ENCODE data around the gene MAST4.

GRCh38 chr5:66680221-66680620 lies 84.0 kb downstream of the MAST4 start:
- TF ChIP-seq POLR2AphosphoS5 (IDR thresholded peaks at IDR 0.05; ENCODE audit: low read depth, low read length): no peak
- TF ChIP-seq POLR2A (IDR thresholded peaks at IDR 0.05; ENCODE audit: low read depth, low read length): no peak
- no peak for TF ChIP-seq TAF1 (IDR thresholded peaks at IDR 0.05; ENCODE audit: borderline replicate concordance, low read depth, low read length)

Data from GM12892 (cell line).